ENCODE measurements around the gene PARVG. TPM values are rescaled to one million over a fixed set of nuclear protein-coding genes. Genes with fewer than 3 reads are reported as not detected.
A peak's percentile ranks its signal among the peaks of the same experiment; 100 is the strongest.

PARVG gene
- total RNA-seq, 1 donor from 2014 or later: 19.9 TPM

DNA sequence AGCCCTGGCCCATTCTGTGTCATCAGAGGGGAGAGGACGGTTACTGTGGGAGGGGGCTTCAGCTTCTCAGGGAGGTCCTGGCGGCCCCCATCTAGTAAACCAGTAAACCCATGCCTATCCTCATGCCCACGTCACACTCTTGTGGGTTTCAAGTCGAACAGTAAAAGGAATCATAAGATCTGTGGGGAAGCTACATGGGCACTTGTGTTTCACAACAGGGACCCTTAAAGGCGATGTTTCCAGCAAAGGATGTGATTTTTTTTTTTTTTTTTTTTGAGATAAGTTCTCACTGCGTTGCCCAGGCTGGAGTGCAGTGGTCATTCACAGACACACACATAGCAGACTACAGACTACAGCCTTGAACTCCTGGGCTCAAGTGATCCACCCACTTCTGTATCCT lies 9.2 kb upstream of the PARVG start:
- TF ChIP-seq, protein P1, sequence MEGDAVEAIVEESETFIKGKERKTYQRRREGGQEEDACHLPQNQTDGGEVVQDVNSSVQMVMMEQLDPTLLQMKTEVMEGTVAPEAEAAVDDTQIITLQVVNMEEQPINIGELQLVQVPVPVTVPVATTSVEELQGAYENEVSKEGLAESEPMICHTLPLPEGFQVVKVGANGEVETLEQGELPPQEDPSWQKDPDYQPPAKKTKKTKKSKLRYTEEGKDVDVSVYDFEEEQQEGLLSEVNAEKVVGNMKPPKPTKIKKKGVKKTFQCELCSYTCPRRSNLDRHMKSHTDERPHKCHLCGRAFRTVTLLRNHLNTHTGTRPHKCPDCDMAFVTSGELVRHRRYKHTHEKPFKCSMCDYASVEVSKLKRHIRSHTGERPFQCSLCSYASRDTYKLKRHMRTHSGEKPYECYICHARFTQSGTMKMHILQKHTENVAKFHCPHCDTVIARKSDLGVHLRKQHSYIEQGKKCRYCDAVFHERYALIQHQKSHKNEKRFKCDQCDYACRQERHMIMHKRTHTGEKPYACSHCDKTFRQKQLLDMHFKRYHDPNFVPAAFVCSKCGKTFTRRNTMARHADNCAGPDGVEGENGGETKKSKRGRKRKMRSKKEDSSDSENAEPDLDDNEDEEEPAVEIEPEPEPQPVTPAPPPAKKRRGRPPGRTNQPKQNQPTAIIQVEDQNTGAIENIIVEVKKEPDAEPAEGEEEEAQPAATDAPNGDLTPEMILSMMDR (IDR thresholded peaks at IDR 0.05): no peak
- no peaks in the 10 kb centered on the region for H3K9me3 ChIP-seq
- no peak for DNase-seq (ENCODE audit: low spot score in 2 of 2)
- H3K27ac ChIP-seq: peak overlapping the region in 1 of 2 donors; percentile 36
- intact Hi-C loops (cut with DNase I): no loop called here
- no peak overlapping the region for H3K4me3 ChIP-seq
- H3K4me1 ChIP-seq: no peaks in the 10 kb centered on the region
- H3K36me3 ChIP-seq: no peaks in the 10 kb centered on the region
- no peaks in the 10 kb centered on the region for H3K27me3 ChIP-seq

DNA sequence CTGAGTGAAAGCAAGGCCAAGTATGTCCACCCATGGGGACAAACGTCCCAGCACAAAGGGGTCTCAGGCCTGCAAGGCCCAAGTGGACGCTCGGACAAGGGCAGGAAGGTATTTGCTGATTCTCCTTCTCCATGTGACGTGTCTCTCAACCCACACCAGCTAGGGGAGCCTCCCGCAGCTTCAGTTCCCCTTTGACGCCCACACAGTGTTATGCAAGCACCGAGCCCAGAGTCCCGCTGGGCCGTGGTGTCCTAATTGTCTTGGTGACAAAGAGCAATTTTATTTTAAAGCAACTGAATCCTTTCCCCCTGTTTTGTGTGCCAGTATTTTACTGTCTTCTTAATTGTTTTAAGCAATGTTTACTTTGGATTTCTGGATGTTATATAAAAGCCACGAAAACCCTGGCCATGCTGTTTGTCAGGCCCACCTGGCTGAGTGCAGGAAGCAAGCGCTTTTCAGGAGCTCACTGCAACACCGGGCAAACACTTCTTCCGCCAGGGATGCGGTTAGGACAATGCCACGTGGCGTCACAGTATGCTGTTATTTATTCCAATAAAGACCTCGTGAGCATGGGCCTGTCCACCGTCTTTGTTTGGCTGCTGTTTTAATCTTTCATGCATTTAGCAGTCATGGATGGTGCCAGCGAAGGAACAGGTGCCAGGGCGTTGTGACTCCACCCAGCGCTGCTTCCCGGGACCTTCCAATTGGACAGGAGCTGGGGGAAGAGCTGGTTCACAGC lies 8.2 kb upstream of the PARVG start:
- peak; percentile 58 to 82 for DNase-seq (ENCODE audit: low spot score in 2 of 2)
- Histone ChIP-seq H3K27ac (peak overlapping the region in 1 of 2 donors; percentile 36), H3K4me3 (no peak overlapping the region), H3K4me1 (no peaks in the 10 kb centered on the region), H3K36me3 (no peaks in the 10 kb centered on the region), H3K9me3 (no peaks in the 10 kb centered on the region), H3K27me3 (no peaks in the 10 kb centered on the region)
- intact Hi-C loops (cut with DNase I): no loop called here
- TF ChIP-seq, protein P1 (IDR thresholded peaks at IDR 0.05): no peak

DNA sequence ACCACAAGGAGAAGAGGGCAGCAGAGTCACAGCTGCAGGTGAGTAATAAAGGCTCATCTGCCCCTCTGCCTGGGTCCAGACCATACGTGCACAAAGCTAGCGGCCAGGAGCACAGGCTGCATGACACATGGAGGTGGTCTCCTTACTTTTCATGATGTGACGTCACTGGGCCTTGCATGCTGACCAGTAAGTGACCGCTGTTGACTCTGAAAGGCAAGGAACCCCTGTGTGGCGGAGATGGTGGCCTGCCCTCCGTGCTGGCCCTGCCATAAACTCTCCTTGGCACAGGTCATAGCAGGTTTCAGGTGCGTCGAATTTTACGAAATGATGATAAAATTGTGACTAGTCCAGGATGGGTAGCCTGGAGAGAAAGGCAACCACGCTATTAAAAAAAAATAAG lies 7.6 kb upstream of the PARVG start:
- Histone ChIP-seq H3K27me3 (no peaks in the 10 kb centered on the region), H3K27ac (no peak overlapping the region), H3K4me3 (no peak overlapping the region), H3K4me1 (no peaks in the 10 kb centered on the region), H3K9me3 (no peaks in the 10 kb centered on the region), H3K36me3 (no peaks in the 10 kb centered on the region)
- intact Hi-C loops (cut with DNase I): no loop called here
- TF ChIP-seq, protein P1 (IDR thresholded peaks at IDR 0.05): no peak
- no peak for DNase-seq (ENCODE audit: low spot score in 2 of 2)

DNA sequence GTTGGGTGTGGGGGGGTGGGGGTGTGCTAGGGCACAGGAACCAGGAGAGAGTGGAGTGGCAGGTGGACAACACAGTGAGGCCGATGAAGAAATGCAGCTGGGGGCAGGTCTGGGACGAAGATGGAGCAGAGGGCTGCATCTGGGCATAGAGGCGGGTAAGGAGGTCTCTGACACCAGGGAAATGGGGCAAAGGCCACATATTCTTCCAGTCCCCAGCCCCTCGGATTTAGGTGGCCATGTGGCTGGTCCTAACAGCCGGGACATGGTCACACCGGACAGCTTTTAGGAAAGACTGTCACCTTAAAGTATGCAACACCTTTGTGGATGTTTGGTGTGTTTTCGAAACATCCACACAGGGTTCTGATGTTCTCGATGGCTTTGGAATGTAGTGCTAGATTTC lies 5.0 kb upstream of the PARVG start:
- DNase-seq (ENCODE audit: low spot score in 2 of 2): no peak
- Histone ChIP-seq H3K9me3 (no peaks in the 10 kb centered on the region), H3K27ac (no peak overlapping the region), H3K4me1 (no peaks in the 10 kb centered on the region), H3K4me3 (no peak overlapping the region), H3K27me3 (no peaks in the 10 kb centered on the region), H3K36me3 (no peaks in the 10 kb centered on the region)
- TF ChIP-seq, protein P1 (IDR thresholded peaks at IDR 0.05): no peak
- intact Hi-C loops (cut with DNase I): no loop called here

DNA sequence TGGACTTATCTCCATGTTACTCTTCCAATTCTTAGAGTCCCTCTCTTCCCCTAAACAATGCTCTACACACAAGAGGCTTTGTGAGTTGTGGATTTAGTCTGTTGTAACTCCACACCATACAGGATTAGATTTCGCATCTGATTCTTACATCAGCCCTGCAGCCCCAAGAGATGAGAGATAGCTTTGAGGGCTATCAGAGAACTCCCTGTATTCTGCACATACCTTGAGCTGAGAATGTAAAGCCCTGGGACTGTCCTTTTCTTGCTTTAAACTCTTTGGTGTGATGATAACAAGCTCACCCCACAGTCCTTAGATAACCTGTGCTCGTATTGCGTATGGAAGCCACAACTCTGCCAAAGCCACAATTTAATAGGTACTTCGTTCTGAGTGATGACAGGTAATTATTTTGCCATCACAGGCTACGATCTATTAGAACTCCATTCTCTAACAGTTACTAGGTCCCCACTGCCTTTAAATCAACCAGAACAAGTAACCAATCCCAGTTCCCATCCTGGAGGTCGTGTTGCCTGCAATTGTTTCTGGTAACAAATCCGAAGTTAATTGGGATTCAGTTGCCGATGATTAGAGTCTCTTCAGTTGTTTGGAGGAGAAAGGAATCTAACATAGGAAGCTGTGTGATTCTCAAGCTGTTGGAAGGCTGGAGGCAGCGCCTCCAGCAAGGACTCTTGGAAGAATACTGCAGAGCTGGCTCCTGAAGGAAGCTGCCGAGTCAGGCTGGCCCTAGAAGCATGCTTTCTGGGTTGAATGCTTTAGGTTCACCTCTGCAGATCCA lies 1.3 kb upstream of the PARVG start:
- TF ChIP-seq, protein P1 (IDR thresholded peaks at IDR 0.05): no peak
- DNase-seq (ENCODE audit: low spot score in 2 of 2): no peak
- intact Hi-C loops (cut with DNase I): no loop called here
- no peaks in the 10 kb centered on the region for H3K4me1 ChIP-seq
- no peaks in the 10 kb centered on the region for H3K36me3 ChIP-seq
- no peaks in the 10 kb centered on the region for H3K27me3 ChIP-seq
- no peaks in the 10 kb centered on the region for H3K9me3 ChIP-seq
- H3K27ac ChIP-seq: no peak overlapping the region
- no peak overlapping the region for H3K4me3 ChIP-seq
